Putamen (tissue), 1 donor: ENCODE measurements around the gene ZNF613.
A peak's percentile ranks its signal among the peaks of the same experiment; 100 is the strongest.
"Not testable (repeated sequence)": the region's sequence is repeated elsewhere in the genome, so short reads cannot be mapped to it uniquely, and the experiment has no call there.

Source experiments
- DNase-seq: peaks from one replicate; pipeline ENCODE4 v3.0.0-alpha.2; 2016; ENCODE audit warnings: low spot score

The ZNF613 gene

GRCh38 chr19:51944798-51945552 is 17.7 kb downstream of the ZNF613 start:
- DNase-seq = no peak

DNA sequence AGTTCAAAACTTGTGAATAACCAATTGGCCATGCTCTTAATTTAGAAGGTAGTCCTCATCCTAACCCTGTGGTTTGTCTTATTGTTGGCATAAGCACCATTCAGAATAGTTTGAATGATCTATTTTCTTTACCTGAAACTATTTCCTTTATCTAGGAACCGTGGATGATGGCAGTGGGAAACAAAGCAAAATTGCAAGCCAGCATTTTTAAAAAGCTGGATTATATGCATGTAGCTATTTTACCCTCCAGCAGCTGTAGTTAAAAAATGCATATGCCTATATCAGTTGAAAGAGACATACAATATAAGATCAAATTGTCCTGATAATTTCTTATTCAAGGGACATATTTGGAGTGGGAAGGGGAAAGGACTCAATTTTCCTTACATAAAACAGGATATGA is 19.3 kb downstream of the ZNF613 start:
- DNase-seq = no peak

- peak; percentile 20 for DNase-seq
These were observed 21.7 kb downstream of the ZNF613 start for GRCh38 chr19:51948975-51949374.

DNA sequence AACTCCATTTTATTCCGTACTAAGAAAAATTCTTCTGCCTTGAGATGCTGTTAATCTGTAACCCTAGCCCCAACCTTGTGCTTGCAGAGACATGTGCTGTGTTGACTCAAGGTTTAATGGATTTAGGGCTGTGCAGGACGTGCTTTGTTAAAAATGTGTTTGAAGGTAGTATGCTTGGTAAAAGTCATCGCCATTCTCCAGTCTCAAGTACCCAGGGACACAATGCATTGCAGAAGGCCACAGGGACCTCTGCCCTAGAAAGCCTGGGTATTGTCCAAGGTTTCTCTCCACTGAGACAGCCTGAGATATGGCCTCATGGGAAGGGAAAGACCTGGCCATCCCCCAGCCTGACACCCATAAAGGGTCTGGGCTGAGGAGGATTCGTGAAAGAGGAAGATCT is 30.6 kb downstream of the ZNF613 start:
- not testable (repeated sequence) for DNase-seq

GRCh38 chr19:51959791-51960190 is 32.5 kb downstream of the ZNF613 start:
- DNase-seq = no peak

DNA sequence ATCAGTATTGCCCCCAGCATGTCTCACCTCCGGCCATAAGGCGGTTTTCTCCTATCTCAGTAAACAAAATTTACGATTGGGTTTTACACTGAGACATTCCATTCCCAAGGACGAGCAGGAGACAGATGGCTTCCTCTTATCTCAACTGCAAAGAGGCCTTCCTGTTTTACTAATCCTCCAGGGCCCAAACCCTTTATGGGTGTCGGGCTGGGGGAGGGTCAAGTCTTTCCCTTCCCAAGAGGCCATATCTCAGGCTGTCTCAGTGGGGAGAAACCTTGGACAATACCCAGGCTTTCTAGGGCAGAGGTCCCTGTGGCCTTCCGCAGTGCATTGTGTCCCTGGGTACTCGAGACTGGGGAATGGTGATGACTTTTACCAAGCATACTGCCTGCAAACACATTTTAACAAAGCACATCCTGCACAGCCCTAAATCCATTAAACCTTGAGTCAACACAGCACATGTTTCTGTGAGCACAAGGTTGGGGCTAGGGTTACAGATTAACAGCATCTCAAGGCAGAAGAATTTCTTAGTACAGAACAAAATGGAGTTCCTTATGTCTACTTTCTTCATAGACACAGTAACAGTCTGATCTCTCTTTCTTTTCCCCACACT is 33.5 kb downstream of the ZNF613 start:
- not testable (repeated sequence) for DNase-seq

DNA sequence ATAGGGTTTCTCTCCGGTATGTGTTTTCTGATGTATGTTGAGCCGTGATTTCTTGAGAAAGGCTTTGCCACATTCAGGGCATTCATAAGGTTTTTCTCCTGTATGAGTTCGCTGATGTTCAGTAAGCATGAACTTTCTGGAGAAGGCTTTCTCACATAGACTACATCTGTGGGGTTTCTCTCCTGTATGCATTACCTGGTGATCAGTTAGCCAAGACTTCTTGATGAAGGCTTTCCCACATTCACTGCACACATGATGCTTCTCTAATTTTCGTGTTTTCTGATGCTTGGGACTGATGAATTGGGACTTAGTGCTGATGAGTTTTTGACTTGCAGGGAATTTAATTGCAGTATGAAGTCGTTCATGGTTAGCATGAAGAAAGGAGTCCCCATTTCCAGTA is 38.3 kb downstream of the ZNF613 start:
- DNase-seq = no peak

DNA sequence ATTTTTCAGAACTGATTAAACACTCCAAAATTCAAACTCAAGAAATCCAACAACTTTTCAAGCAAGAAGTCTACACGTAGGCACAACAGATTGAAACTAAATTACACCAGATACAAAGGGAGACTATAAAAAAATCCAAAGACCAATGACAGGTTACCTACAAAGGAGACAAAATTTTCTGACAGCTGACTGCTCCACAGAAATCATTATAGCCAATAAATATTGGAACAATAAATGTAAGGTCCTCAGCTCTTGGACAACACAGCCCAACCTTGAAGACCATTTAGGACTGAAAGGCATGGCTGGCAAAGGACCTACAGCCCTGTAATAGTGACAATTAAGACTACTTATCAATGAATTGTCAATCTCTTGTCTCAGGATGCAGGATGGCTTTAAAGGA is 43.4 kb downstream of the ZNF613 start:
- DNase-seq = no peak

DNA sequence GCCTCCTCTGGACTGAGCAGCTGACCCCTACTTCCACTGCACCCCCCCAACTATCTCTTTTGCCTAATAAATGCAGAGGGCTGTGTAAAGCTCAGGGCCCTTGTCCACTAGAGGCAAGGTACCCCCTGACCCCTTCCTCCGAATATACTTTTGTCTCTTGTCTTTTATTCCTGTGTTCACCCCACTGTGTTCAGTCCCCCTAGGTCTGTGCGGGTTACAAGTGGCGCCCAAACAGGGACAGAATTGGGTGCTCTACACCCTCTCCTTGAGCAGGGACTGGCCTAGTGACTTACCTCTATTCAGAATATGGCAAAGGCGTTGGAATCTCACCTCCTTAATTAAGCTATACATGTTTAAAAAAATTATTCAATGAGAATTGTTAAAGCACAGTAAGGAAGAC is 44.4 kb downstream of the ZNF613 start:
- DNase-seq = no peak

DNA sequence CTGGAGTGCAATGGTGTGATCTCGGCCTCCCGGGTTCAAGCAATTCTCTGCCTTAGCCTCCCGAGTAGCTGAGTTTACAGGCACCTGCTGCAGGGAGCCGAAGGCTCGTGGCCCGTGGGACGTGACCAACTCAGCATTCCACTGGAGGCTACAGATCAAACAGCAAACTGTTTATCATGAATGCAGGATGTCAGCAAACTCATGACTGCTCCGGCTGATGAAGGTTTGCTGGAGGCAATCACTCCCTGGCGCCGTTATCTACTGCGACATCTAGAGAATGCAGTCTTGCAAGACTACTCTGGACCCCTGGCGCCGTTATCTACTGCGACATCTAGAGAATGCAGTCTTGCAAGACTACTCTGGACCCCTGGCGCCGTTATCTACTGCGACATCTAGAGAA is 48.5 kb downstream of the ZNF613 start:
- not testable (repeated sequence) for DNase-seq

GRCh38 chr19:51976852-51977251 is 49.6 kb downstream of the ZNF613 start:
- DNase-seq = no peak

GRCh38 chr19:51977346-51977745 is 50.1 kb downstream of the ZNF613 start:
- no peak for DNase-seq

DNA sequence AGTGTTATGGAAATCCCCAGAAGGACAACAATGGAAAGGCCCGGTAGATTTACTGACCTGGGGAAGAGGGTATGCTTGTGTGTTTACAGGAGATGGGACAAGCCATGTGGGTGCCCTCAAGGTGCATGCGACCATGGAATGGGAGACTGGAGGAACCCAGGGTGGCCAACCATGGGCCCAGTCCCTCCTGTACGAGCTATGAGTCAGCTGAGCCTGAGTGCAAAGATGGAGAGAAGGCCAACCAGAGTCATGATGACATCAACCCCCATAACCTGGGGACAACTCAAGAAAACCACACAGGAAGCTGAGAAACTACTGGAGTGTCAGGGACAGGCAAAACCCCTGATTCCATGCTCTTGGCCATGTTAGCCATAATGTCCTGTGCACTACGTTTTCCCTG is 51.6 kb downstream of the ZNF613 start:
- DNase-seq = no peak

GRCh38 chr19:51980116-51980736 is 53.0 kb downstream of the ZNF613 start:
- DNase-seq = no peak

- DNase-seq = not testable (repeated sequence)
These were observed 53.7 kb downstream of the ZNF613 start for GRCh38 chr19:51980926-51981325.

- no peak for DNase-seq
These were observed 56.1 kb downstream of the ZNF613 start for GRCh38 chr19:51983361-51983760.

DNA sequence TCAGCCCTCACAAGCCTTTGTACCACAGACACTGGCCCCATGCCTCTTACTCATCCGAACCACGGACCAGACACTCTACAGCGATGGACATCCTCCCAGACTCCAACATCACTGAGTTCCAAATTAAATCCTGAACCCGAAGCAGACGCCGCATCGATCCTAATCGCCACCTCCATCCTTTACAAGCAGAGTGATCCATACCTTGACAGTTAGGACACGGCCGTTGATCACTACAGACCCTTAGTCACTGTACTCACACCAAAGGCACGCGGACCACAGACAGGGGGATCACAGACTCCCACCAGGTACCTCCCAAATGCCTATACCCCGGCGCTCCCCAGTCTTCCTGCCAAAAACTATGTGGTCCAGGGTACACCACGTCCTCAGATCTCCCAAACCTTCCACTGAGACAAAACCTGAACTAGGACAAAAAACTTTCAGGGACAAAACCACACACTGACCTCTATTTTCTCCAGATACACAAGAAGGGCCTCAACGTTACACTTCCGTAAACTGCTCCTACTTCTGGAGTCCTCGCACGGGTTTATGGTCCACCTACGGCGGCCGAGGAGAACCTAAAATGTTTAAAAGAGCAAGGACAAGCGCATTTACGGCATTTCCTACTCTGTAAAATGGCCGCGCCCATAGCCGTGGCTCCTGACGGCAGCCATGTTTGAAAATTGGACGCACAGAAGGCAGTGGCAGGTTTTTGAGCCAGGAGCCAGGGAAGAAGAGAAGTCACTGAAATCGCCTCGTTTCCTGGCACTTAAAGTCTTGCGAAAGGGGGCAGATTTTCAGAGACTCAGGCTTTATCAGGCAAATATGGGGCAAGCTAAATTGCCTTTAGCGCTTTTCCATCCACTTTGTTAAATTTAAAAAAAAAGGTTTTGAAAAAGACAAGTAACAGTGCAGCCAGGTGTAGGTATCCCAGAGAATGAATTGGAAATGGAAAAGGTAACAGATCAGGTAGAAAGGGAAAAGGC is 59.3 kb downstream of the ZNF613 start, which contains the start of gene ZNF350:
ZNF350 (minus strand) TSS at position 532 of the 983 bp plus-strand sequence. CDS start 12,480 bp downstream, outside the sequence.
- DNase-seq = peak; percentile 97

- DNase-seq = no peak
These were observed 66.2 kb downstream of the ZNF613 start for GRCh38 chr19:51993422-51993821.

GRCh38 chr19:51994048-51994644 is 66.9 kb downstream of the ZNF613 start:
- no peak for DNase-seq
